Activated naive CD4-positive, alpha-beta T cell treated with anti-CD3 and anti-CD28 coated beads for 36 hours (primary cell): ENCODE data around the gene CERKL. TPM values are rescaled to one million over a fixed set of nuclear protein-coding genes. Genes with fewer than 3 reads are reported as not detected.

Experiments used
- CTCF ChIA-PET: fragments of 350-600 bp; sonication (Branson Sonifier 250); formaldehyde crosslinking; loops from one replicate; lab custom pipeline; 2021; ENCODE audit warnings: antibody characterized with exemption; lab: Charles Lee
- DNase-seq: peaks from one replicate; pipeline ENCODE4 v3.0.0-alpha.2; 2020
- H3K27ac Mint-ChIP-seq: one replicate; pipeline ENCODE4 v1.8.0; 2021; ENCODE audit warnings: mild to moderate bottlenecking, mixed read lengths
- H3K27me3 Mint-ChIP-seq: one replicate; pipeline ENCODE4 v1.8.0; 2021; ENCODE audit warnings: low read depth, mixed read lengths
- H3K36me3 Mint-ChIP-seq: one replicate; pipeline ENCODE4 v1.8.0; 2021; ENCODE audit warnings: low read depth, mixed read lengths
- H3K4me1 Mint-ChIP-seq: one replicate; pipeline ENCODE4 v1.8.0; 2021; ENCODE audit warnings: low read depth, mixed read lengths
- H3K4me3 Mint-ChIP-seq: one replicate; pipeline ENCODE4 v1.8.0; 2021; ENCODE audit warnings: mild to moderate bottlenecking, moderate library complexity, mixed read lengths
- H3K9me3 Mint-ChIP-seq: one replicate; pipeline ENCODE4 v1.8.0; 2021; ENCODE audit warnings: mixed read lengths
- intact Hi-C: fragments of 100-400 bp; cut with micrococcal nuclease; formaldehyde crosslinking; loops from one replicate; pipeline ENCODE4 v1.15.1; 2023
- total RNA-seq, 2 experiments: library from RNA; stranded (reverse); gene quantifications; one replicate each; pipeline ENCODE4 v1.2.3, GENCODE V29; 2021

CERKL gene
- total RNA-seq, 2 experiments from 2014 or later = 0.14 TPM; not detected in 1

GRCh38 chr2:181683518-181684453 is 26.9 kb upstream of the CERKL start:
- intact Hi-C loops = loop anchor here (5.0 kb wide), 2 partner anchors 366 to 381 kb away; no protein-coding TSS in a partner anchor

GRCh38 chr2:181682795-181683517 is 26.1 kb upstream of the CERKL start:
- H3K9me3 Mint-ChIP-seq = no peaks in the 10 kb centered on the region
- peak; percentile 8 for DNase-seq
- H3K4me3 Mint-ChIP-seq = peak overlapping the region; percentile 68
- peaks cover 89% of the 10 kb centered on the region for H3K27me3 Mint-ChIP-seq
- intact Hi-C loops = loop anchor here (5.0 kb wide), 2 partner anchors 366 to 381 kb away; no protein-coding TSS in a partner anchor
- CTCF ChIA-PET = no interaction called here
- H3K36me3 Mint-ChIP-seq = peaks cover 6% of the 10 kb centered on the region
- no peak overlapping the region for H3K27ac Mint-ChIP-seq
- H3K4me1 Mint-ChIP-seq = peaks cover 53% of the 10 kb centered on the region

More at GRCh38 chr2:181683518-181684453, 26.9 kb upstream of the CERKL start:
- H3K4me3 Mint-ChIP-seq = peak overlapping the region; percentile 68
- H3K36me3 Mint-ChIP-seq = peaks cover 2% of the 10 kb centered on the region
- no peak overlapping the region for H3K27ac Mint-ChIP-seq
- H3K9me3 Mint-ChIP-seq = no peaks in the 10 kb centered on the region
- CTCF ChIA-PET = interaction anchor here (1.0 kb wide), 1 partner anchor 579 kb away, joined by 3 read pairs; no protein-coding TSS in a partner anchor
- DNase-seq = peak; percentile 27
- peaks cover 47% of the 10 kb centered on the region for H3K4me1 Mint-ChIP-seq
- peaks cover 80% of the 10 kb centered on the region for H3K27me3 Mint-ChIP-seq

GRCh38 chr2:181682026-181682789 is 25.3 kb upstream of the CERKL start:
- Mint-ChIP-seq H3K4me1 (peaks cover 55% of the 10 kb centered on the region), H3K4me3 (peak overlapping the region; percentile 68), H3K27ac (no peak overlapping the region), H3K27me3 (peaks cover 86% of the 10 kb centered on the region), H3K36me3 (peaks cover 6% of the 10 kb centered on the region), H3K9me3 (no peaks in the 10 kb centered on the region)
- no peak for DNase-seq
- CTCF ChIA-PET = no interaction called here
- intact Hi-C loops = loop anchor here (5.0 kb wide), 2 partner anchors 365 to 380 kb away; no protein-coding TSS in a partner anchor

- CTCF ChIA-PET = interaction anchor here (1.1 kb wide), 1 partner anchor 23 kb away, joined by 3 read pairs; no protein-coding TSS in a partner anchor
- DNase-seq = no peak
- Mint-ChIP-seq H3K9me3 (no peaks in the 10 kb centered on the region), H3K27ac (no peak overlapping the region), H3K4me1 (peaks cover 55% of the 10 kb centered on the region), H3K27me3 (peaks cover 82% of the 10 kb centered on the region), H3K36me3 (peaks cover 6% of the 10 kb centered on the region), H3K4me3 (peak overlapping the region; percentile 67)
- intact Hi-C loops = loop anchor here (1.0 to 5.0 kb wide), 3 partner anchors 9 to 379 kb away; no protein-coding TSS in a partner anchor
Measured at GRCh38 chr2:181680937-181681811, 24.3 kb upstream of the CERKL start.

GRCh38 chr2:181680055-181680936 is 23.4 kb upstream of the CERKL start, which contains the start of gene NEUROD1:
Gene NEUROD1 (minus strand): TSS chr2:181680517. CDS start chr2:181678860, 1,657 bp downstream.
- Mint-ChIP-seq H3K27ac (no peak within 1 kb of the TSS), H3K9me3 (no peaks in the 10 kb centered on the region), H3K4me3 (peak within 1 kb of the TSS; percentile 67), H3K36me3 (peaks cover 6% of the 10 kb centered on the region), H3K27me3 (peaks cover 80% of the 10 kb centered on the region), H3K4me1 (peaks cover 53% of the 10 kb centered on the region)
- peak; percentile 20 for DNase-seq
- intact Hi-C loops = loop anchor here (1.0 to 5.0 kb wide), 3 partner anchors 8 to 378 kb away; no protein-coding TSS in a partner anchor
- CTCF ChIA-PET = interaction anchor here (0.8 kb wide), 1 partner anchor 98 kb away, joined by 3 read pairs; no protein-coding TSS in a partner anchor

GRCh38 chr2:181679544-181679979 is 22.7 kb upstream of the CERKL start:
- no peak overlapping the region for H3K27ac Mint-ChIP-seq
- CTCF ChIA-PET = interaction anchor here (0.7 to 0.8 kb wide), 2 partner anchors 97 to 800 kb away, joined by 3 read pairs; no protein-coding TSS in a partner anchor
- intact Hi-C loops = loop anchor here (2.0 kb wide), 1 partner anchor 213 kb away; no protein-coding TSS in a partner anchor
- H3K4me1 Mint-ChIP-seq = peaks cover 47% of the 10 kb centered on the region
- DNase-seq = no peak
- peaks cover 6% of the 10 kb centered on the region for H3K36me3 Mint-ChIP-seq
- peak overlapping the region; percentile 30 for H3K4me3 Mint-ChIP-seq
- no peaks in the 10 kb centered on the region for H3K9me3 Mint-ChIP-seq
- peaks cover 78% of the 10 kb centered on the region for H3K27me3 Mint-ChIP-seq

- intact Hi-C loops = loop anchor here (1.0 to 2.0 kb wide), 2 partner anchors 7 to 214 kb away; no protein-coding TSS in a partner anchor
- Mint-ChIP-seq H3K27ac (peak overlapping the region; percentile 17), H3K4me1 (peaks cover 45% of the 10 kb centered on the region), H3K4me3 (no peak overlapping the region), H3K36me3 (peaks cover 6% of the 10 kb centered on the region), H3K27me3 (peaks cover 76% of the 10 kb centered on the region), H3K9me3 (no peaks in the 10 kb centered on the region)
- DNase-seq = no peak
- CTCF ChIA-PET = interaction anchor here (0.7 to 0.8 kb wide), 2 partner anchors 97 to 799 kb away, joined by 3 read pairs; no protein-coding TSS in a partner anchor
Measured at GRCh38 chr2:181678861-181679543, 22.1 kb upstream of the CERKL start.

GRCh38 chr2:181677912-181678586 is 21.1 kb upstream of the CERKL start:
- Mint-ChIP-seq H3K27ac (no peak overlapping the region), H3K4me3 (peak overlapping the region; percentile 9), H3K9me3 (no peaks in the 10 kb centered on the region), H3K4me1 (peaks cover 43% of the 10 kb centered on the region), H3K27me3 (peaks cover 70% of the 10 kb centered on the region), H3K36me3 (peaks cover 6% of the 10 kb centered on the region)
- intact Hi-C loops = loop anchor here (1.0 to 2.0 kb wide), 2 partner anchors 8 to 215 kb away; no protein-coding TSS in a partner anchor
- DNase-seq = peak; percentile 84
- CTCF ChIA-PET = interaction anchor here (1.5 to 1.9 kb wide), 2 partner anchors 21 to 105 kb away, joined by 3 to 5 read pairs; partner anchors contain the start of gene CERKL

- CTCF ChIA-PET = no interaction called here
- peaks cover 51% of the 10 kb centered on the region for H3K27me3 Mint-ChIP-seq
Measured at GRCh38 chr2:181675254-181675653, 18.3 kb upstream of the CERKL start.

More at GRCh38 chr2:181675254-181675653, 18.3 kb upstream of the CERKL start:
- peaks cover 6% of the 10 kb centered on the region for H3K36me3 Mint-ChIP-seq
- DNase-seq = no peak
- intact Hi-C loops = no loop called here
- no peaks in the 10 kb centered on the region for H3K9me3 Mint-ChIP-seq
- peaks cover 27% of the 10 kb centered on the region for H3K4me1 Mint-ChIP-seq
- H3K4me3 Mint-ChIP-seq = no peak overlapping the region
- no peak overlapping the region for H3K27ac Mint-ChIP-seq
